Aorta (tissue), 5 donors: ENCODE measurements around the gene ZBTB3. TPM values are rescaled to one million over a fixed set of nuclear protein-coding genes. Genes with fewer than 3 reads are reported as not detected.

Source experiments
- ATAC-seq: fragments of 200-7000 bp; cut with Tn5 transposase; one replicate; pipeline ENCODE4 v1.9.1; 2022; ENCODE audit warnings: moderate library complexity; ENCODE audit not compliant: low FRiP score
- DNase-seq, 2 donors: peaks; one replicate each; pipeline ENCODE4 v3.0.0-alpha.2; 2020
- H3K27ac ChIP-seq, 2 donors: one replicate each; pipeline ENCODE4 v1.5.1; 2013; ENCODE audit warnings: low read length in 2 of 2, mild to moderate bottlenecking in 2 of 2, moderate library complexity in 2 of 2, control low read depth in 1 of 2, inconsistent platforms in 1 of 2, low read depth in 1 of 2
- H3K27me3 ChIP-seq, 2 donors: one replicate each; pipeline ENCODE4 v1.6.1; 2013; ENCODE audit warnings: control low read depth in 1 of 2, low read length in 1 of 2, mild to moderate bottlenecking in 1 of 2, moderate library complexity in 1 of 2; ENCODE audit not compliant: insufficient read depth in 2 of 2, control insufficient read depth in 1 of 2
- H3K36me3 ChIP-seq, 2 donors: one replicate each; pipeline ENCODE4 v1.6.1; 2013; ENCODE audit warnings: control low read depth in 1 of 2, low read length in 1 of 2, mild to moderate bottlenecking in 1 of 2; ENCODE audit not compliant: insufficient read depth in 2 of 2, control insufficient read depth in 1 of 2
- H3K4me1 ChIP-seq, 2 donors: one replicate each; pipeline ENCODE4 v1.6.1; 2013; ENCODE audit warnings: low read length in 2 of 2, control low read depth in 1 of 2, mild to moderate bottlenecking in 1 of 2, moderate library complexity in 1 of 2; ENCODE audit not compliant: insufficient read depth in 2 of 2, control insufficient read depth in 1 of 2
- H3K4me3 ChIP-seq, 2 donors: one replicate each; pipeline ENCODE4 v1.5.1; 2013; ENCODE audit warnings: low read length in 2 of 2, control low read depth in 1 of 2, mild to moderate bottlenecking in 1 of 2
- H3K9me3 ChIP-seq: one replicate; pipeline ENCODE4 v1.6.1; 2013; ENCODE audit warnings: mild to moderate bottlenecking, low read length; ENCODE audit not compliant: control insufficient read depth
- WGBS, 2 donors: extraction: QIAGEN DNeasy Blood & Tissue Kit; methylation state at CpG; one replicate each; pipeline ENCODE4 v1.1.7; 2013; 5-methylcytosine and 5-hydroxymethylcytosine counted together
- intact Hi-C, 2 donors: fragments of 100-400 bp; cut with DNase I; formaldehyde crosslinking; loops; one replicate each; pipeline versions ENCODE4 v1.14.2 to v1.15.0; 2022
- long read RNA-seq, 2 donors: library from polyadenylated mRNA; unstranded; transcript quantifications; one replicate each; pipeline ENCODE4 v2.0.0, GENCODE V29; 2020 to 2021
- polyA plus RNA-seq, 2 donors: library from polyadenylated mRNA; stranded (reverse); fragments of 200-250 nt; gene quantifications; one replicate each; pipeline ENCODE4 v1.2.3, GENCODE V29; 2013
- total RNA-seq, 2 donors: library from RNA; stranded (reverse); fragmentation: NEBNext Ultra II Directional; extraction: Animal tissue kit (Norgen Biotek cat#: 25700); gene quantifications; one replicate each; pipeline ENCODE4 v1.2.1, GENCODE V29; 2021
- donor health status: healthy with polysubstance abuse.
- donor health status: Bipolar disorder and iron deficiency.
- donor health status: DM: no; HTN: no; CAD: no.
- donor health status: DM: no; HTN: no; CAD: no.
- donor health status: DM: yes; HTN: yes; CAD: no.

The ZBTB3 gene
- total RNA-seq (1 to 10 TPM; 9.7 to 9.8 TPM), polyA plus RNA-seq (1 to 10 TPM; 2.9 to 3.9 TPM)
- long read RNA-seq, donor 1, partial matches to known transcripts, result 0 of 7 reads
- long read RNA-seq, donor 1, other reads (novel, unspliced or antisense), result 6 of 7 reads
- long read RNA-seq, donor 2, partial matches to known transcripts, result 0 of 4 reads
- long read RNA-seq, donor 2, other reads (novel, unspliced or antisense), result 4 of 4 reads

- H3K36me3 ChIP-seq, result no peaks in the 10 kb centered on the region
- DNase-seq (peak; percentile 98 to 99), ATAC-seq (peak; percentile 99)
- H3K27ac ChIP-seq, result peak within 1 kb of the TSS in 1 of 2 donors; percentile 74
- no peaks in the 10 kb centered on the region for H3K9me3 ChIP-seq
- H3K27me3 ChIP-seq, result no peaks in the 10 kb centered on the region
- WGBS, 2 donors, result 1% methylated on average over 47 of the region's 47 CpGs
- intact Hi-C loops, result no loop called here
- no peaks in the 10 kb centered on the region for H3K4me1 ChIP-seq
- peak within 1 kb of the TSS in 1 of 2 donors; percentile 23 for H3K4me3 ChIP-seq
Observed at GRCh38 chr11:62753736-62754603, at the start of gene ZBTB3. TSS of gene ZBTB3 (minus strand) at chr11:62754160. CDS start at chr11:62753664, 496 bp downstream.

GRCh38 chr11:62801071-62801470 lies 47.1 kb upstream of the ZBTB3 start:
- intact Hi-C loops, result no loop called here
- H3K36me3 ChIP-seq, result peaks cover 0 to 18% of the 10 kb centered on the region in 2 donors
- 82% methylated on average over 4 of the region's 4 CpGs for WGBS, 2 donors

GRCh38 chr11:62799486-62799885 lies 45.5 kb upstream of the ZBTB3 start:
- WGBS, 2 donors, result 86 to 90% methylated on average over 10 of the region's 10 CpGs
- intact Hi-C loops, result no loop called here
- H3K36me3 ChIP-seq, result peaks cover 0 to 21% of the 10 kb centered on the region in 2 donors

More at GRCh38 chr11:62801071-62801470, 47.1 kb upstream of the ZBTB3 start:
- H3K4me3 ChIP-seq, result no peak overlapping the region
- H3K9me3 ChIP-seq, result no peaks in the 10 kb centered on the region
- H3K27ac ChIP-seq, result no peak overlapping the region
- H3K4me1 ChIP-seq, result peaks cover 0 to 2% of the 10 kb centered on the region in 2 donors
- no peak for DNase-seq
- ATAC-seq, result no peak
- H3K27me3 ChIP-seq, result peaks cover 0 to 1% of the 10 kb centered on the region in 2 donors

GRCh38 chr11:62796281-62796680 lies 42.3 kb upstream of the ZBTB3 start:
- Histone ChIP-seq H3K36me3 (peaks cover 0 to 16% of the 10 kb centered on the region in 2 donors), H3K27ac (no peak overlapping the region), H3K4me3 (no peak overlapping the region), H3K9me3 (no peaks in the 10 kb centered on the region), H3K4me1 (no peaks in the 10 kb centered on the region), H3K27me3 (no peaks in the 10 kb centered on the region)
- intact Hi-C loops, result no loop called here
- WGBS, 2 donors, result 76 to 78% methylated on average over 7 of the region's 7 CpGs
- ATAC-seq (no peak), DNase-seq (no peak)

More at GRCh38 chr11:62799486-62799885, 45.5 kb upstream of the ZBTB3 start:
- no peak overlapping the region for H3K4me3 ChIP-seq
- ATAC-seq (no peak), DNase-seq (no peak)
- no peaks in the 10 kb centered on the region for H3K27me3 ChIP-seq
- no peaks in the 10 kb centered on the region for H3K9me3 ChIP-seq
- peaks cover 0 to 2% of the 10 kb centered on the region in 2 donors for H3K4me1 ChIP-seq
- H3K27ac ChIP-seq, result no peak overlapping the region

- no peaks in the 10 kb centered on the region for H3K4me1 ChIP-seq
- no peak overlapping the region for H3K27ac ChIP-seq
- no peaks in the 10 kb centered on the region for H3K9me3 ChIP-seq
- intact Hi-C loops, result no loop called here
- H3K36me3 ChIP-seq, result peaks cover 0 to 5% of the 10 kb centered on the region in 2 donors
- H3K4me3 ChIP-seq, result no peak overlapping the region
- no peaks in the 10 kb centered on the region for H3K27me3 ChIP-seq
- no peak for ATAC-seq
- no peak for DNase-seq
- 89 to 90% methylated on average over 8 of the region's 8 CpGs for WGBS, 2 donors
Observed at GRCh38 chr11:62794201-62794775, 40.3 kb upstream of the ZBTB3 start.

GRCh38 chr11:62792202-62792575 lies 38.2 kb upstream of the ZBTB3 start:
- Histone ChIP-seq H3K36me3 (peaks cover 0 to 5% of the 10 kb centered on the region in 2 donors), H3K27me3 (no peaks in the 10 kb centered on the region), H3K27ac (peak overlapping the region in 1 of 2 donors; percentile 91), H3K9me3 (no peaks in the 10 kb centered on the region), H3K4me3 (no peak overlapping the region), H3K4me1 (no peaks in the 10 kb centered on the region)
- ATAC-seq (peak; percentile 34), DNase-seq (peak in 1 of 2 donors; percentile 62)
- intact Hi-C loops, result no loop called here
- WGBS, 2 donors, result 20 to 21% methylated on average over 11 of the region's 11 CpGs

- WGBS, 2 donors, result 0 to 1% methylated on average over 47 to 58 of the region's 58 CpGs
- Histone ChIP-seq H3K4me3 (peak within 1 kb of the TSS; percentile 61 to 88), H3K27ac (peak within 1 kb of the TSS in 1 of 2 donors; percentile 91), H3K36me3 (peaks cover 0 to 5% of the 10 kb centered on the region in 2 donors), H3K27me3 (no peaks in the 10 kb centered on the region), H3K4me1 (no peaks in the 10 kb centered on the region), H3K9me3 (no peaks in the 10 kb centered on the region)
- intact Hi-C loops, result no loop called here
- ATAC-seq (peak; percentile 94), DNase-seq (peak; percentile 93 to 96)
Observed at GRCh38 chr11:62791501-62792201, 37.7 kb upstream of the ZBTB3 start, which contains the start of gene TMEM223. TSS of gene TMEM223 (minus strand) at chr11:62792006. CDS start at chr11:62791994, 12 bp downstream.

- intact Hi-C loops, result loop anchor here in 1 of 2 donors (5.0 kb wide), 2 partner anchors 43 to 93 kb away; partner anchors contain the start of genes SLC3A2, STX5 and TEX54
- Histone ChIP-seq H3K4me1 (no peaks in the 10 kb centered on the region), H3K4me3 (no peak overlapping the region), H3K27me3 (no peaks in the 10 kb centered on the region), H3K27ac (no peak overlapping the region), H3K36me3 (peaks cover 0 to 2% of the 10 kb centered on the region in 2 donors), H3K9me3 (no peaks in the 10 kb centered on the region)
- no peak for DNase-seq
- WGBS, 2 donors, result 65 to 80% methylated on average over 3 of the region's 3 CpGs
- no peak for ATAC-seq
Observed at GRCh38 chr11:62789576-62789975, 35.6 kb upstream of the ZBTB3 start.
